Esophagus squamous epithelium (tissue), 5 donors: ENCODE data around the gene ATXN7L2. TPM values are rescaled to one million over a fixed set of nuclear protein-coding genes. Genes with fewer than 3 reads are reported as not detected.

ENCODE experiments used
- DNase-seq: peaks from one replicate; lab custom pipeline; 2025; lab: John Stamatoyannopoulos, UW
- H3K27ac ChIP-seq, 4 donors: fragments of 200-600 bp; sonication (generic); one replicate each; pipeline ENCODE4 v1.5.1; 2016 to 2019; ENCODE audit warnings: mild to moderate bottlenecking in 1 of 4
- H3K27me3 ChIP-seq, 4 donors: fragments of 200-600 bp; sonication (generic); 1 replicate in 3 of 4; 2 replicates in 1 of 4; pipeline versions ENCODE4 v1.5.1 to v1.6.0; 2017 to 2021; ENCODE audit warnings: antibody characterized with exemption in 1 of 4
- H3K36me3 ChIP-seq, 3 donors: fragments of 200-600 bp; sonication (generic); one replicate each; pipeline ENCODE4 v1.5.1; 2016 to 2019
- H3K4me1 ChIP-seq, 3 donors: fragments of 200-600 bp; sonication (generic); one replicate each; pipeline ENCODE4 v1.5.1; 2017 to 2019
- H3K4me3 ChIP-seq, 4 donors: fragments of 200-600 bp; sonication (generic); 1 replicate in 3 of 4; 2 replicates in 1 of 4; pipeline ENCODE4 v1.5.1; 2016 to 2019; ENCODE audit warnings: mild to moderate bottlenecking in 2 of 4, moderate library complexity in 1 of 4
- H3K9me3 ChIP-seq, 3 donors: fragments of 200-600 bp; sonication (generic); one replicate each; pipeline ENCODE4 v1.5.1; 2016 to 2019
- CTCF ChIP-seq, 6 experiments: fragments of 450-650 bp in 4 of 6; fragments of 200-600 bp in 2 of 6; sonication (generic) in 2 of 6; IDR thresholded peaks; one replicate each; pipeline ENCODE4 v1.5.1; 2016 to 2019; ENCODE audit warnings: antibody characterized with exemption in 6 of 6, mild to moderate bottlenecking in 4 of 6, moderate library complexity in 4 of 6
- POLR2A ChIP-seq, 4 donors: fragments of 450-650 bp; IDR thresholded peaks; one replicate each; pipeline ENCODE4 v1.6.1; 2017; ENCODE audit warnings: antibody characterized with exemption in 4 of 4, mild to moderate bottlenecking in 4 of 4, moderate library complexity in 3 of 4
- WGBS, 2 donors: methylation state at CpG; one replicate each; pipeline ENCODE4 v1.1.5; 2018; 5-methylcytosine and 5-hydroxymethylcytosine counted together
- intact Hi-C: fragments of 100-400 bp; cut with DNase I; formaldehyde crosslinking; loops from one replicate; pipeline ENCODE4 v1.15.0; 2022
- total RNA-seq, 4 donors: library from RNA; depleted of rRNA; stranded (reverse); fragments of >200 nt; gene quantifications; one replicate each; pipeline ENCODE4 v1.1.0, GENCODE V29; 2016
- donor health status: DM: yes; HTN: yes; CAD: no.

ATXN7L2 gene
- total RNA-seq, result 1 to 10 TPM; 2.1 to 5.9 (median 3.8) TPM

GRCh38 chr1:109483672-109484518 lies at the start of gene ATXN7L2:
Gene ATXN7L2, plus strand, starts transcription at chr1:109483905. Its CDS starts 49 bp downstream, at chr1:109483954.
- DNase-seq, result peak; percentile 66
- peaks cover 0 to 24% (median 0%) of the 10 kb centered on the region in 4 donors for H3K27me3 ChIP-seq
- peak within 1 kb of the TSS; percentile 94 to 98 (median 98) for H3K27ac ChIP-seq
- H3K36me3 ChIP-seq, result peaks cover 0 to 22% (median 0%) of the 10 kb centered on the region in 3 donors
- peaks cover 12 to 27% (median 14%) of the 10 kb centered on the region in 3 donors for H3K4me1 ChIP-seq
- no peaks in the 10 kb centered on the region for H3K9me3 ChIP-seq
- peak in 1 of 4 donors; percentile 61 for TF ChIP-seq POLR2A (IDR thresholded peaks at IDR 0.05)
- TF ChIP-seq CTCF (IDR thresholded peaks at IDR 0.05), result no peak
- H3K4me3 ChIP-seq, result peak within 1 kb of the TSS; percentile 64 to 82 (median 77)
- intact Hi-C loops, result no loop called here
- whole genome bisulfite sequencing, 2 donors, result 0% methylated on average over 21 to 33 of the region's 73 CpGs

- Histone ChIP-seq H3K9me3 (no peaks in the 10 kb centered on the region), H3K27ac (no peak overlapping the region), H3K4me3 (no peak overlapping the region), H3K36me3 (no peaks in the 10 kb centered on the region), H3K4me1 (no peaks in the 10 kb centered on the region), H3K27me3 (peaks cover 0 to 5% (median 0%) of the 10 kb centered on the region in 4 donors)
- no peak for DNase-seq
- intact Hi-C loops, result no loop called here
- 60 to 75% methylated on average over 1 of the region's 1 CpG for WGBS, 2 donors
- TF ChIP-seq POLR2A (IDR thresholded peaks at IDR 0.05) (no peak), CTCF (IDR thresholded peaks at IDR 0.05) (no peak)
Measured at GRCh38 chr1:109434484-109434883, 49.2 kb upstream of the ATXN7L2 start.

- H3K9me3 ChIP-seq, result no peaks in the 10 kb centered on the region
- WGBS, 2 donors, result 69 to 71% methylated on average over 3 of the region's 3 CpGs
- intact Hi-C loops, result no loop called here
- no peak overlapping the region for H3K4me3 ChIP-seq
- H3K36me3 ChIP-seq, result no peaks in the 10 kb centered on the region
- H3K27me3 ChIP-seq, result peaks cover 0 to 26% (median 0%) of the 10 kb centered on the region in 4 donors
- H3K27ac ChIP-seq, result peak overlapping the region in 1 of 4 donors; percentile 4
- no peak for DNase-seq
- no peaks in the 10 kb centered on the region for H3K4me1 ChIP-seq
- TF ChIP-seq CTCF (IDR thresholded peaks at IDR 0.05) (no peak), POLR2A (IDR thresholded peaks at IDR 0.05) (no peak)
Measured at GRCh38 chr1:109438798-109439297, 44.9 kb upstream of the ATXN7L2 start.

- Histone ChIP-seq H3K4me1 (no peaks in the 10 kb centered on the region), H3K36me3 (no peaks in the 10 kb centered on the region), H3K4me3 (no peak overlapping the region), H3K9me3 (no peaks in the 10 kb centered on the region), H3K27me3 (peaks cover 0 to 40% (median 2%) of the 10 kb centered on the region in 4 donors), H3K27ac (no peak overlapping the region)
- DNase-seq, result no peak
- 5 to 6% methylated on average over 1 of the region's 1 CpG for WGBS, 2 donors
- no peak for TF ChIP-seq POLR2A (IDR thresholded peaks at IDR 0.05)
- TF ChIP-seq CTCF (IDR thresholded peaks at IDR 0.05), result no peak
- intact Hi-C loops, result no loop called here
Measured at GRCh38 chr1:109441069-109441468, 42.6 kb upstream of the ATXN7L2 start.

GRCh38 chr1:109443476-109443875 lies 40.2 kb upstream of the ATXN7L2 start:
- no peak for DNase-seq
- 46 to 63% methylated on average over 2 of the region's 2 CpGs for WGBS, 2 donors

More at GRCh38 chr1:109443476-109443875, 40.2 kb upstream of the ATXN7L2 start:
- Histone ChIP-seq H3K36me3 (no peaks in the 10 kb centered on the region), H3K27ac (no peak overlapping the region), H3K4me1 (no peaks in the 10 kb centered on the region), H3K9me3 (no peaks in the 10 kb centered on the region), H3K4me3 (no peak overlapping the region), H3K27me3 (peaks cover 0 to 59% (median 2%) of the 10 kb centered on the region in 4 donors)
- TF ChIP-seq POLR2A (IDR thresholded peaks at IDR 0.05) (no peak), CTCF (IDR thresholded peaks at IDR 0.05) (no peak)
- intact Hi-C loops, result no loop called here
